Measurements from ENCODE around the gene FPR3.

GRCh38 chr19:51837145-51837544 is 42.2 kb downstream of the FPR3 start:
- TF ChIP-seq POLR2AphosphoS5 (IDR thresholded peaks at IDR 0.05; ENCODE audit: low read depth, low read length) = no peak
- TF ChIP-seq TAF1 (IDR thresholded peaks at IDR 0.05; ENCODE audit: low read depth, low read length) = no peak
- TF ChIP-seq POLR2A (IDR thresholded peaks at IDR 0.05; ENCODE audit: low read depth, low read length) = no peak

Measured in GM12891 (cell line).